Activated CD4-positive, CD25-positive, alpha-beta regulatory T cell (primary cell): ENCODE data around the gene SLC4A5.
"Not testable (repeated sequence)": the region's sequence is repeated elsewhere in the genome, so short reads cannot be mapped to it uniquely, and the experiment has no call there.

Source experiments
- DNase-seq, 4 experiments: peaks; one replicate each; lab custom pipeline; 2025; lab: John Stamatoyannopoulos, UW

The SLC4A5 gene

DNA sequence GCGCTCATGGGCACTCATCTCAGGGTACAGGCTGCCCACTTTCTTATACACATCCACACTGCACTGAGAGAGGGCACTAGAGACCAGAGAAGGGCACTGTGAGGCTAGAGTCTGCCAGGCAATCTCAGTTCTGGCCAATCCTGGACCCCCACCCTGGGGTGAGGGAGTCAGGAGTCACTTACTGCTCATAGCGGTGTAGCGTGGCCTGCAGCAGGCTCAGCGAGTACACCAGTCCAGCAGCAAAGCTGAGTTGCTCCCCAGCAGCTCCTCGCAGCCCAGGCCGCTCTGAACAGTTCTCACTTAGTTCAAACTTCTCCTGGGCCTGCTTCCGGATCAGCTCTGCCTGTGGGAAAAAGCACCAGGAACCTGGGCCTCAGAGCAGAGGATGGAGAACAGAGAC, 24.6 kb upstream of the SLC4A5 start:
- DNase-seq: no peak

DNA sequence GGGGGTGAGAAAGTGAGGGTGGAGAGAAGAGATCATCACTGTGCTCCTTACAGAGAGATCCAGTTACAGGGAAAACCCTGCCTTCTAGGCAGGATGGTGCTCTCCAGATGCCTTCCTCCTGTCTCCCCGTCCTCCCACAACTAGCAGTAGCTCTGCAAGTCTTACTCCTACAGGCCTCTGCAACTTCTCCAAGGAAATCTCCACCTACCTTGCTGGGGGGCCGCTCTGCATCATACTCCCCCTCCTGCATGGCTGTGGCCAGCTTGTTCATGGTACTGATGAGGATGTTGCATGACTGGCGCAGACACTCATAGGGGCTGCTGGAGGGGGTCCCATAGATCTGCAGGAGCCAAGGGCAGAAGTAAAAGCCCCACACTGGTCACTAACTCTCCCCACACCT, 22.8 kb upstream of the SLC4A5 start:
- DNase-seq: no peak

DNA sequence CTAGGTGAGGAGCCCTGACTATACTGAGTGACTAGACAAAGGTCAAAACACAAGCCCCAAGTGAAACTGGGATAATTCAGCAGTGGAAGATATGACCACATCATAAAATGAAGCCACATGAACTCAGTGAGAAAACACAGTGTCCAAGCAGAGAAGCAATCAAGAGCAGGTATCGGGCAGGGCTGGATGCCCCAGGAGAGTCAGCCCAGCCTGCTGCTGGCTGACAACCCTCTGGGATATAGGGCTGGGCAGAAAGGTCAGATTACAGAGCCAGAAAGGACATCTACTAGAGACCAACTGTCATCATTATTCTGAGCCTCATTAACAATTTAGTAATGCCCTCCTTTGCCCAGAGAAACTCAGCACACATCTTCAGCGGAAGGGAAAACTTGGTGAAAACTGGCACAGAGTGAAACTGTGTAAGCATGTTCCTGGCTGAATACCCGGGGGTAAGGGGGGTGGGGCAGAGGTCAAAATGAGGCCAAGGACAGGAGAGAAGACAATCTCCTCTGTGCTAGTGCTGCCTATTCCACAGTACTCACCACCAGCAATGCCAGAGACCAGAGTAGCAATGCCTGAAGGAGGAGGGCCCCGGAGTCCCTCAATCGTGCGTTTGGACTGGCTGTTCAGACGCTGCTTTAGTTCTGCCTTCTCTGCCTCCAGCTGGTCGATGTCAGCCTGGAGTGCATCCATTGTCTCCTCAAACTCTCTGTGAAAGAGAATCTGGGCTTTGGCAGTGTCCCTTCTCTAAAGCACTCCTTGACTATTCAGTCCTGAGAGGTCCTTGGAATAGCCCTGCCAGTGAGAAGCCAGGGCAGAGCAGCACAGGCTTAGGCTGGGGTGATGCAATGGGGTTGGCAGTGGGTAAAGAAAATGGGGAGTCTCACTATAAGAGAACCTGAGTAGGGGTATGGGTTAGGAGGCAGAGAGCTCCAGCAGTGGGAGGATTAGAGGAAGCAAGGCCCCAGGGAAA, 21.6 kb upstream of the SLC4A5 start:
- DNase-seq: no peak

DNA sequence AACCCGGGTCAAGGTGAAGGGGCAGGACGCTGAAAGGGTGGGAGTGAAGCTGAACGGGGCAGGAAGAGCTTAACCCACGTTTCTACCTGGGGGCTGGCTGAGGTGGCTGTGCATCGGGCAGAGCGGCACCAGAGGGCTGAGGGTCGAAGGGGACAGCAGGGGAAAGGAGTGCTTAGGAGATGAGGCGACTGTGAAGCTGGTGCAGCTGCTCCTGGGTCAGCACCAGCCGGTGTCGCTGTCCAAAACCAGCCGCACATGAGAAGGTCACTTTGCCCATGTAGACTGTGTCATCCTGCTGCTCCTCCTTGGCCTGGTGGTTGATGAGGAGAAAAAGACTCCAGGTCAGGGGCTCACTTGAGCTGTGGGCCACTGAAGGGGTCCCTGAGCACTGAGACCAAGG, 18.1 kb upstream of the SLC4A5 start:
- DNase-seq: no peak

DNA sequence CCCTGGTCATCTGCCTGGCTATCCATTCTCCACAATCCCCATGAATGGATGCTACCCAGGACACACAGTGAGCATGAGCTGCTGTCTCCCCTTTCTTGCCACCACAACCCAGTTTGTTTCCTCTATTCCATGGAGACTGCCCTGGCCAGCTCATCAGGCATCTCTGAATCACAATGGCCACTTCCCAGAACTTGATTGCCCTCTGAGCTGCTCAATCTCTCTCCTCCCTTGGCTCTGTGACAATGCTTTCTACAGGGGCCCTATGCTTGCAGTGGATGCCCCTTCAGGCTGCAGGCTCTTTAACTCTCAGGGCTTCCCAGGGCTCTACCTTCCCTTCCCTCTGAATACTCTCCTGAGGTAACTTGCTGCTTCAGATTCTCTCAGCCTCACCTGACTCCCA, 14.4 kb upstream of the SLC4A5 start:
- no peak for DNase-seq

DNA sequence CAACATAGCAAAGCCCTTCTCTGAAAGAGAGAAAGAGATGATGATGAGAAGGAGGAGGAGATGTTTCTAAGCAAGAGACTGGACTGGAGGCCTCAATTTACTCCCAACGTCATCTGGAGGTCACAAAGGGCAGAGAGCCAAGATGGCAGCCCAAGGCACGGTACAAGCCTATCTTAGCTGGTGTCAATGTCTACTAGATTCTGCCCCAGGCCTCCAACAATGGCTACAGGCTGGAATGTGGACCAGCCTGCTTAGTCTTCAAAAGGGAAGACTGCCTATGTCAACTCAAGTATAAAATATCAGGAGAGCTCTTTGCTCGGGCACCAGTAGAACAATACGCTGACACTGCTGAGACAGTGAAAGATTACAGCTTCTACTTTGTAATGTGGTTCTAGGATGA, 6.7 kb upstream of the SLC4A5 start:
- no peak for DNase-seq

DNA sequence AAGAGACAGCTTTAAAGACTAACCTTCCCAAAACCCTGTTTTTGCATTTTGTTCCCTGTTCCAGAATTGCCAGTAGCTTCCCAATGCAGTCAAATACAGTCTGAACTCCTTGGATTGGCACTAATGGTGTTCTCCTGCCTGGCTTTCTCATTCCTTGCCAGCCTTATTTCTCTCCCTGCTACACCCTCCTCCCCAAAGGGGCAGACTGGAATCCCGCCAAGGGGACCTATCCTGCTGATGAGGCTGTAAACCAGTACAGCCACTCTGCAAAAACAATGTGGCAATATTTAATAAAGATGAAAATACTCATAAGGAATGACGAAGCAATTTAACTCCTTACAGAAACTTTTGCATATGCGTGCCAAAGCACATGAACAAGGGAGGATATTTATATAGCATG, 4.5 kb upstream of the SLC4A5 start:
- no peak for DNase-seq

DNA sequence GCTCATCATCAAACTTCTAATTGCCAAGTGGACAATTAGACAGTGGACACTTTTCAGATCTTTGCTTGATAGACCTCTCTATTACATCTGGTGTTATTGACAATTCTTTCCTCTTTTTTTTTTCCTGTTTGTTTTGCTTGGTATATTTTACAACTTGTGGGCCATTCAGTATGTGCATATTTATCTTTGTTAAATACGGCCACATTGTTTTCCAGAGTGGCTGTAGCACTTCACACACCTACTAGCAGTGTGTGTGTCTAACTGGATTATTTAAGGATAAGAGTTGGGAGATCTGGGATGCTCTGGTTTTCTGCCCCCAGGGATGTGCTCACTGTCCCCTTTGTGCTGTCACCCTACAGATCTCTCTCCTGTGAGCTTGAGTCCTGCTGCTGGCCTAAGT, 4.1 kb upstream of the SLC4A5 start:
- DNase-seq: no peak

DNA sequence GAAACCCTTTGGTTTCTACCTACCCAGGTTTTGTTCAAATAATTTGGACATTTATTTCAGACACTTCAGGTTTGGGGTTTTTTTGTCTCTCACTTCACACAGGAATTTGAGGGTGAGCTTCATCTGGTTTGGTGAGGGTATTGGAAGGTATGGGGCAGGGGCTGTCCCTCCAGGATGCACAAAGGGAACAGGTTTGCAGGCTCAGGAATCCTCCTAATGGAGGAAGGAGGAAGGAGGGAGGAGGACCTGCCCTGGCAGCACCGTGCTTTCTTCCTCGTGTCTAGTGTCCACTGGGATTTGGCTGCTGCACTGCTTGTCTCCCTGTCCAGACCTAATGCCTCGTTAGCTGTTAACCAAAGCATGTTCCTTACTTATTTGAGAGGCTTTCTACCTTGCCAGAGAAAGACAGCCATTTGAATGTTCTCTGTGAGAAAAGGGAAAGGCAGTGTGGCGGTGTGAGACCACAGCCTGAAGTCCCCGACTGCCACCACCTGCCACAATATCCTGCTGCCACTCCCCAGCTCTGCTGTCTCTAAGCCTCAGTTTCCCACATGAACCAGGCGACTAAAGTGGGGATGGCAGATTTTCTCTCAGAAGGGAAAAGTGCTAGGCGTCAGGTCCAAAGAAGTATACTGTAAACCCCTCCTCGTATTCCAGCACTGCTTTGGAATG, 2.2 kb upstream of the SLC4A5 start:
- DNase-seq: no peak

DNA sequence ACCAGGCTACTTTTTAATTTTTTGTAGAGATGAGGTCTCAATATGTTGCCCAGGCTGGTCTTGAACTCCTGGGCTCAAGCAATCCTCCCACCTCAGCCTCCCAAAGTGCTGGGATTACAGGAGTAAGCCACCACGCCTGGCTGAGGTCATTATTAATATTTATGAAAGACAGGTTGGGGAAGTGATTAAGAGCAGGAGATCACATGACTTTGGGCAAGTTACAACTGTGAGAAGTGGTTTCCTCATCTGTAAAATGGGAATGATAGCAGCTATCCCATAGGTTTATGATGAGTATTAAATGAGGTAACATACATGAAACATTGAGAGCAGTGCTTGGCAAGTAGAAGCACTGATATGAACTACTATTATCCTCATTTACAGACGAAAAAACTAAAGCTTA, 7.0 kb downstream of the SLC4A5 start:
- DNase-seq: not testable (repeated sequence)

DNA sequence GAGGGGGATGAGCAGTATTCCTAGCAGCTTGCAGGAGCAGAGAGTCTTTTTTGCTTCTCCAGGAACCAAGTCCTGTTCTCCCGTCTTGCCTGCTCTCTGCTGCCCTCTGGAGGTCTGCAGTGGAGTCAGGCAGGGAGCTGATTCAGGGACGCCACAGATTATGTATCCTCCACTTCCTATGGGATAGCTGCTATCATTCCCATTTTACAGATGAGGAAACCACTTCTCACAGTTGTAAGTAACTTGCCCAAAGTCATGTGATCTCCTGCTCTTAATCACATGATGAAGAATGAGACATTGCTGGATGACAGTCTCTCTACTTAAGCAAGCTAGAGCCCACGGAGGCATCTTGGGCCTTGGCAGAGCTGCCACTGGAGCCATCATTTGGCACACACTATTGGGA, 8.3 kb downstream of the SLC4A5 start:
- DNase-seq: peak; percentile 56 to 61 (median 60)

DNA sequence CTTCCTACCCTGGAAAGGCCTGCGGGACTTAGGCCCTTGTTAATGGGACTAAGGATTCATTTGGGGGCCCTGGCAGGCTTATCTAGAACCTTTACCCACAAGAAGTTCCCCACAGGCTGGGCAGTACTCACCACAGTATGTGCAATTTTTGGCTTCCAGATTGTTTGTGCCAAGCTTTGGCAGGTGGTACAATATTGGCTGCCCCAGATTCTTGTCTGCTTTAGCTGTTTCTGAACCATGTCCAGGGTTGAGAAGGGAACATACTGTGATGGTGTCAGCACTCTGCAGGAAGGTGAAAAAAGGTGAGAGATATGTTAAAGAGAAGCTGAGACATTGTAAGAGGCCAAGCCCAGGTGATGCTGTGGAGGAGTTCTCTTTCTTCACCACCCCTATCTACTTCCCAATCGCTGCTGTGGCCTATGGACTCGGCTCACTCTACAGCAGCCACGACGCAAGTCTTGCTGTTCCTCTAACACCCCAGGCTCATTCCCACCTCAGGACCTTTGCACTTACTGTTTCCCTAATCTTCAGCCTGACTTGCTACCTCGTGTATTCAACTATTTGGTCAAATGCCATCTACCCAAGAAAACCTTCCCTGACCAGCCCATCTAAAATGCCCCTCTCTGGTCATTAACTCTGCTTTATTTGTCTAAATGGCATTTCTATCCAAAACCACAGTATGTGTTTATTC, 9.2 kb downstream of the SLC4A5 start:
- DNase-seq: no peak

DNA sequence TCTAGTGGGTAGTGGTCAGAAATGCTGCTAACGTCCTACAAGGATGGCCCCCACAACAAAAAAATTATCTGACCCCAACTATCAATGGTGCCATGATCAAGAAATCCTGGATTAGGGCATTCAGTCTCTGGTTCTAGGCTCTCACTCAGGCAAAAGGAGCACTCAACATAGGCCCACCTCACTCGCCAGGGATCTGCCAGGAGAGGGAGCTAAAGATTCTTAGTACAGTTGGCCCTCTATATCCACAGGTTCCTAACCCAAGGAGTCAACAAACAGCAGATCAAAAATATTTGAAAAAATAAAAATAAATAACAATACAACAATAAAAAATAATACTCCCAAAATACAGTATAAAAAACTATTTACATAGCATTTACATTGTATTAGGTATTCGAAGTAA, 10.0 kb downstream of the SLC4A5 start:
- DNase-seq: no peak

DNA sequence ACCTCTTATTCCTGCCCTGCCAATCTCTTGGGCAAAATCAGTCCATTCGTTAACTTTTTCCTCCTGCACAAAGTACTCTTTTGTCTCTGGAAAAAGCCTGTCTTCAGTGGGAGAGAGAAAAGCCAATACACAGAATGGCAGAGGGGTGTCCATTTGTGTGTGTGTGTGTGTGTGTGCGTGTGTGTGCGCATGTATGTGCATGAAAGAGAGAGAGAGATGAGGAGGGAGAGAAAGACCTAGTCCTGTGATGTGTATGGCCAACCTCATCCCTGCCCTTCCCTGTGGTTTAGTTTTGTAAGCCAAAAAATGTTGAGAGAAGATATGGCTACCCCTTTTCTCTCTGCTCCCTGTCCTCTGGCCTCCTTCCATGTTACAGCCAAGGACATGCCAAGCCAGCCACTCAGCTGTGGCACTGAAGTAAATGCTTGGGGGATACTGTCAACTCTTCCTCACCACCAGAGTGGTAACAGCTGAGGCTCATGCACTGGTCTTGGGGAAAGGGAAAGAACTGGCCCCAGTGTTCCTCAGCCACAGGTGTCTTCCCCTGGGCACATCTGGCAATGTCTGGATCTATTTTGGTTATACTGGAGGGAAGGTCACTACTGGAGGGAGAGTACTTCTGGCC, 10.6 kb downstream of the SLC4A5 start:
- DNase-seq: no peak

DNA sequence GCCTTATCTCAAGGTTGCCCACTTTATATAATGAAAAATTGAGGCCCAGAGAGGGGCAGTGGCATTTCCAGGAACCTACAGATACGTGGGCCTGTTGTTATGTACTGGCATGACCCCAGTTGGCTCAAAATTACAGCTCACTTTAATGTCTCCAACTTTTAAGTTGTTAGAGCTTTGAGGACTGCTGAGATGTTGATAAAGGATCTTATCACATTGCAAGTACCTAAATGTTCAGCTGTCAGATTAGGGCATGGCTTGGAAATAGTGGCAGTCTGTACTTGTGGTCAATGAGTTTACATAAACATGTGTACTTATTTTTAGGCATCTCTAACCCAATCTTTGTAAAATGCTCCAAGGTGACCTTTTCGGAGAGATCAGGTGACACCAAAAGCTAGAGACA, 14.6 kb downstream of the SLC4A5 start:
- DNase-seq: no peak

DNA sequence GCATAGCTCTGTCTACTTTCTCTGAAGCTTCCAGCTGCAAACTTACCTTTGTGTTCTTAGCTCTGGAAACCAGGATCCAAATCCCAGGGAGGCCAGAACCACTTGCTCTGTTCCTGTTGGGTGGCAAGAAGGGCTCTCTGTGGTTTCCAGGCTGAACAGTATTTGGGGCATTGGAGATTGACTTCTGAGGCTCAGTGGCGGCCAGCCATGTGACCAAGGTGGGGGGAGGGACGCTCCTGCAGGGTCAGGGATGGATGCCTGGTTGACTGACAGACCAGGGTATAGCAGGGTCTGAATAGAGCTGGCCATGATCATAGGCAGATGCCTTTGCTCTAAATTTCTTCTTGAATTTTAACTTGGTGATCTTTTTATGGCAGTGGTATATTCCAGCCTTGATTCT, 15.1 kb downstream of the SLC4A5 start:
- no peak for DNase-seq

DNA sequence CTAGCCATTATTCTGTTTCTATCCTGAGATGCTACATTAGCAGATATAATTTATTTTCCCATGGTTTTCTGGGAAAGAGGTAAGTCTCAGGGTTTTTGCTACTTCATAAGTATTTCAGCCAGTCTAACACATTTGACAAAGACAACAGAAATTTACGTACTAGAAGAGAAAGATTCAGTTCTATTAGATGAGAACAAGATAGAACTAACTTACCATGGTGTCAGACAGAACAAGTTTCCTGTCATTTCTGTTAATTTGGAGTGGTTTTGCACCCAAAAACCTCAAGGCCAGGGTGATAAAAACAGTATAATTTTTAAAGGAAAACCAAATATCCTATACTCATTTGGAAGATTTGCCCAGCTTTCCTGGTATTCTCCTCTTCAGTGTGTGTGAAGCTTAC, 15.6 kb downstream of the SLC4A5 start:
- DNase-seq: no peak

DNA sequence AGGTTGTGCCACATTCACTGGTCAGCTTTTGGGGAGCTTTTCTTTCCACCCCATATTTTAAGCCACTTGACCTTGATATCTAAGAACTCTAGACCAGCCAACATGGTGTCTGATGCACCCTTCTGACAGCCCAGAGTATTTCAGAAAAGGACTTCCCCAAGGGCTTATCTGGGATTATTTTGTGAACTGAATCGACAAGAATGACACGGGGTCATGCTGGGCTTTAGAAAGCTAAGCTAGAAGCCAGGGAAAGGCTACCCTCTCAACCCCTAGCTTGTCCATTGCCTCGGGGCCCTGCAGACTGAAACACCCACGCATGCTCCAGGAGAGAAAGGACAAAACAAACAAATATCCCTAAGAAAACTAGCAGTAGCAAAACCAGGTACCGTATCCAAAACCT, 16.0 kb downstream of the SLC4A5 start:
- no peak for DNase-seq

DNA sequence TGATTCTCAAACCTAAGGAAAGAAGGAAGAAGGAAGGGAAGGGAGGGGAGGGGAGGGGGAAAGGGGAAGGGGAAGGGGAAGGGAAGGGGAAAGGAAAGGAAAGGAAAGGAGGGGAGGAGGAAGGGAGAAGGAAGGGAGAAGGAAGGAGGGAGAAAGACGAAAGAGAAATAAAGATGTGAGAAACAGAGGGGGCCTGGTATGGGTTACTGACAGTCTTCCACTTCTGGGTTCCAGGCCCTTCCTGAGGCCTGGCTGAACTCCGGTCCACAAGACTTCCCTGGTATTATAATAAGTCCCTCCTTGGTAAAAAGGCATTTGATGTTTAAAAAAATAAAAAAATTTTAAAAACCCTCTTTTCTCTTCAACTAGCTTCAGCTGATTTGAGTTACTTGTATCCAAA, 17.4 kb downstream of the SLC4A5 start:
- DNase-seq: no peak

DNA sequence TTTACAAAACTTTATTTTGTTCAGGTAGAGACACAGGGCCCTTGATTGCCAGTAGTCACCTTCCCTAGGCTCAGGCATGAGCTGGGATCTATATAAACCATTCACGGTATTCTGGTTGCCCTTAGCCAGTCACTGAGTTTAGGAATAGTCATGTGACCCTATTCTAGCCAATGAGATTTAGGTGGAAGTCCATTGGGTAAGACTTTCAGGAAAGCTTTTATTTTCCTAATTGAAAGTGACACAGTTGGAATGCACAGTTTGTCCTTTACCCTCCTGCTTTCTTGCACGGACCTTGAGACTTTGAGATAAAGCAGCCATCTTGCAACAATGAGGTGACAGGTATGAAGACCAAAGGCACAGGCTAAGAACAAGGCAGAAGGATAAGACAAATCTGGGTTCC, 21.5 kb downstream of the SLC4A5 start:
- no peak for DNase-seq

DNA sequence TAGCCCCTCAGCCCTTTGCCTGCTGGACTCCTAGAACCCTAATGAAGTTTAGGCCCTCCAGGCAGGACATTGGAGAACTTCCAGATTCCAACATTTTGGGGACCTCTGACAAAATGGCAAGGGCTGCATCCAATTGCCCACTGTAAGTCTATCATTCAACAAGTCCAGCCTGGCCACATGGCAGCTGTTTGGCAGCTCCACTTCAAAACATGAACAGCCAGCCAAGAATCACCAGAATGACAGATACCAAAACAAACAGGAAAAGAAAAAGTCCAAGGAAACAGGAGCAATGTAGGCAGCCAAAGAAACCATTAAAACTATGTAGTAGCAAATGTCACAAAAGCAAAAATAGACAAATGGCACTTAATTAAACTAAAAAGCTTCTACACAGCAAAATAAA, 25.5 kb downstream of the SLC4A5 start:
- no peak for DNase-seq

DNA sequence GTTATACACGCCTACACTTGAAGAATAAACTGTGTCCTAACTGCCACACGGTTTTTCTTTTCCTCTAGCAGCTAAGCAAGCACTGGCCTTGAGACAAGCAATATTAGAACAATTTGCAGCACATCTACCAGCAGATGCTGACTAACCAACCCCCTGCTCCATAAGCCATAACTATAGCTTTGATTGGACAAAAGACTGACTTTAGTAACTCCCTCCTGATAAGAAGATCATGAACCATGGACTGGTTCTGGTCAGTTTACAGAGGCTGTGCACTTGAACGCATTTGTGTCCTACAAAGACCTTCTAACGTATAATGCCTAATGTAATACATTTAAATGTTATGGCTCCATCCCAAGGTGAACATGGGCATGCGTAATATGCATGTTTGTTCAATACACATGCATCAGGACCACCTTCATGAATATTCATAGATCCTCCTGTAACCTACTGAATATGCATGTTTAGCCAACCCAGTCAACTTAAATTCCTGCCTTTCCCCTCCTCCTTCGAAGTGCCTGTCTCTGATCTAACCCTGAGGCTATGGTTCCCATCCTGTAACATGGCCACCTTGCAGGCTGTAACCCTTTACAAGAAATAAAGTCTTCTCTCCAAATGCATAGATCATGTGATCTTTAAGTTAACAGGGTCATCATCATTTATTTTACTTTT, 26.5 kb downstream of the SLC4A5 start:
- DNase-seq: no peak
